ENCODE measurements around the gene DNAJC5G.

DNA sequence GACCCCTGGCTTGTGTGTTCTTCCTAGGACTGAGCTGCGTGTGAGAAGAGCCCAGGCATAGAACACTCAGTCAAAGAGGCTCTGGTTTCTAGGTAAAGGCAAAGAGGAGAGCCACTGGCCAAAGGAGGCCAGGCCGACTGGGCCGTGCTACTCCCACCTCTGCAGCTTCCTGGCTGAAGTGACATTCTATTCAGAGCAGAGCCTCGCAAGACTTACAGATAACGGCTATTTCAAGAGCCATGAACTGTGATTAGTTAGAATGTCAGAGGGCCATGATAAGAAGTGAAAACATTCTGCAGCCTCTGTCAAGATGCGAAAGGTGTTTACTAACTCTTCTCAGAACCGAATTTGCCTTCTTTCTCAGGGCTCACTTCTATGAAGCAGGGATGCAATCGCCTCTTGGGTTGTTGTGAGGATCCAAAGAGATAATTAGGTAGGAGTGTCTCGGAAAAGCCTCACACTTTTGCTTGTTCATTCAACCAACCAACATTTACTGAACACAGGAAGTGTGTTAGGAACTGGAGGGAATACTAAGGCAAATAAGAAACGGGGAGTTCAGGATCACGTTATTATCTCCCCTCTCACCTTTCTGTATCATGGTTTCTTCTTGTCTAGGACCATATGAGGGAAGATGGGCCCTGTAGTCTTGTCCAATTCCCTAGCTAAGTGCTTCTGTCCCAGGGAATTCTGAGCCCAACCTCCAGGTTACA is 3.4 kb upstream of the DNAJC5G start:
- TF ChIP-seq POLR2A (IDR thresholded peaks at IDR 0.05) (no peak), POLR2AphosphoS5 (IDR thresholded peaks at IDR 0.05) (no peak), EP300 (IDR thresholded peaks at IDR 0.05; ENCODE audit: low read depth) (no peak)
- TF ChIP-seq, protein P1, sequence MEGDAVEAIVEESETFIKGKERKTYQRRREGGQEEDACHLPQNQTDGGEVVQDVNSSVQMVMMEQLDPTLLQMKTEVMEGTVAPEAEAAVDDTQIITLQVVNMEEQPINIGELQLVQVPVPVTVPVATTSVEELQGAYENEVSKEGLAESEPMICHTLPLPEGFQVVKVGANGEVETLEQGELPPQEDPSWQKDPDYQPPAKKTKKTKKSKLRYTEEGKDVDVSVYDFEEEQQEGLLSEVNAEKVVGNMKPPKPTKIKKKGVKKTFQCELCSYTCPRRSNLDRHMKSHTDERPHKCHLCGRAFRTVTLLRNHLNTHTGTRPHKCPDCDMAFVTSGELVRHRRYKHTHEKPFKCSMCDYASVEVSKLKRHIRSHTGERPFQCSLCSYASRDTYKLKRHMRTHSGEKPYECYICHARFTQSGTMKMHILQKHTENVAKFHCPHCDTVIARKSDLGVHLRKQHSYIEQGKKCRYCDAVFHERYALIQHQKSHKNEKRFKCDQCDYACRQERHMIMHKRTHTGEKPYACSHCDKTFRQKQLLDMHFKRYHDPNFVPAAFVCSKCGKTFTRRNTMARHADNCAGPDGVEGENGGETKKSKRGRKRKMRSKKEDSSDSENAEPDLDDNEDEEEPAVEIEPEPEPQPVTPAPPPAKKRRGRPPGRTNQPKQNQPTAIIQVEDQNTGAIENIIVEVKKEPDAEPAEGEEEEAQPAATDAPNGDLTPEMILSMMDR (IDR thresholded peaks at IDR 0.05) = no peak
